HG03558 (cell line): ENCODE data around the gene SNRNP70.
"Not testable (repeated sequence)": the region's sequence is repeated elsewhere in the genome, so short reads cannot be mapped to it uniquely, and the experiment has no call there.

Experiments used
- ATAC-seq: cut with Tn5 transposase; IDR thresholded peaks from one replicate; pipeline ENCODE4 v1.9.1; 2021; ENCODE audit warnings: moderate number of reproducible peaks; ENCODE audit not compliant: unreplicated experiment; ENCODE audit errors: extremely low read depth

Gene SNRNP70

DNA sequence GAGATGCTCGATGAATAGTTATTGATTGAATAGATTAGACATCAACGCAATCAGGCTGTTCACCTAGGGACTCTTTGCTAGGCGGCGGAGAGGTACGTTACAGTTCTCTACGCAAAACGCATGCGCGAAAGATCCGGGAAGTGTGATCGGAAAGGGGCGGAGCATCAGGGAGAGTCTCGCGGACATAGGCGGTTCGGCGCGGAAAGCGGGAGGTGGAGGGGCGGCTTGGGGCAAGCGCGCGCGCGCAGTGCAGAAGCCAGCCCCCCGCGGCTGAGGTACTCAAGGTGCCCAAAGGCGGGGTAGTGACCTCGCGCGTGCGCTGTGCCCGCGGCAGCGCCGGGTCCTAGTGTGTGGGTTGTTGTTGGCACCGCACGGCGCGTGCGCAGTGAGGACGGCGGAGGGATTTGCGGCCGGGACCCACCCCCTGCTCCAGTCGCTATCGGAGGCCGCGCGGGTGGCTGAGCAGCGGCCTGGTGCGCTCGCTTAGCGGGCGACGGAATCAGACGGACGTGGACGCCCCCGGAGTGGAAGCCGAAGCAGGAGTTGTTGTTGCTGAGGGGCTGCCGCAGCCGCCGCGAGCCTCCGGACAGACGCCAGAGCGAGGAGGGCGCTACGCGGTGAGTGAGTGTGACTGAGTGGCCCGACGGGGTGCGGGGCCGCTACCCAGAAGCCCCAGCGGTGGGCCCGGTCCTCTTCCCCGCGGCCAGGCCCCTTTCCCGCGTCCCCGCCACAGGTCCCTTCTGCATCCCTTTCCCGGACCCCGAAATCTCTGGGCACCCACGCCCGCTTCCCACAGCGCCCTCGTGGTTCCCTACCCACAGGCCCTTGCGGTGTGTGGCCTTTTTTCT lies at the start of gene SNRNP70:
SNRNP70 (plus strand) TSS at position 432 of the 848 bp plus-strand sequence. CDS start 964 bp downstream, outside the sequence.
- peak; percentile 78 for ATAC-seq

GRCh38 chr19:49036815-49037214 lies 48.4 kb upstream of the SNRNP70 start, which contains the start of gene CGB1:
Gene CGB1 (minus strand): TSS chr19:49036895. CDS start chr19:49036711, 184 bp downstream.
- ATAC-seq = not testable (repeated sequence)

- not testable (repeated sequence) for ATAC-seq
Observed at GRCh38 chr19:49038111-49038510, 47.1 kb upstream of the SNRNP70 start.

DNA sequence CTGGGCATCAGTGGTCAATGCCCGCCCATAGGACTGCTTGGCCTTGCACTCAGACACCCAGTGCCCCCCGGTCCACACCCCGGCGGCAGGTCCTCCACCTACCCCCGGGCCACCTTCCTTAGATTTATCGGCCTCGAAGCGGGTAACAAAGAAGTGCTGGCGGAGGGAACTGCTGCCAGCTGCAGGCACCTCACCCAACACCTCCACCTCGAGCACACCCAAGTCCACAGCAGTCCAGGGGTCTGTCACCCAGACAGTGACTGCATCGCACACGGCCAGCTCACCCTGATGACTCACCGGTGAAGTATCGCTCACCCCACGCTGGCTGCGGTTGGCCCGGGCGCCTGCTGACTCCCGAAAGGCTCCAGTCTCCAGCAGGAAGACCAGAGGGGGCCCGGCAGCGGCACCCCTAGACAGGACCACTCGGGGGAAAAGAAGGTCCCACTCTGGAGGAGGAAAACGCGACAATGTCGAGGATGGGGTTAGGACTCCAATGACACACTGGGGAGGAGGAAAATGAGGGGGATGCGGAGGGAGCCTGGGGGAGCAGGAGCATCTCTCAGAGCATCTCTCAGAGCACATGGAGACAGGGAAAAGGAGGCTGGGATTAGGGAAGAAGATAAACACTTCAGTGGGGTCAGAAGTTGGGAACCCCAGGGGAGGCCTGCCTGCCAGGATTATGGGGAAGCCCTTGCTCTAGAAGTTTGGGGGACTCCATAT lies 46.5 kb upstream of the SNRNP70 start:
- ATAC-seq = not testable (repeated sequence)

GRCh38 chr19:49039736-49040135 lies 45.5 kb upstream of the SNRNP70 start:
- not testable (repeated sequence) for ATAC-seq

- no peak for ATAC-seq
Observed at GRCh38 chr19:49042177-49042576, 43.1 kb upstream of the SNRNP70 start.

DNA sequence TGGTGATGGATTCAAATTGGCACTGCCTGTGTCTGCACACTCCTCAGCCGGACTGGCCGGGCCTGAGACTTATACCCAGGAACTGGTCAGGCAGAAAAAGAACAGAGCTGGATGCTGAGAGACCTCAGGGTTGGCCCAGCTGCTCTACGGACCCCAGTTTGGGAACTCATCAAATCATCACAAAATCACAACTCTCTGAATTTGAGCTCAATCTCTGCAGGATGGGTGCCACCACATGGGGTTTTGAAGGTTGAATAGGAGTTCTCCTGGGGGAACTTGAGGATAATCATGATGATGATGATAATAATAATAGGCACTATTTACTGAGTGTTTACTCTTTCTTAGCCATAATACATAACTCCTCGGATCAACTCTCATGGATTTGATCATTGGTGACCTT lies 42.6 kb upstream of the SNRNP70 start:
- not testable (repeated sequence) for ATAC-seq

DNA sequence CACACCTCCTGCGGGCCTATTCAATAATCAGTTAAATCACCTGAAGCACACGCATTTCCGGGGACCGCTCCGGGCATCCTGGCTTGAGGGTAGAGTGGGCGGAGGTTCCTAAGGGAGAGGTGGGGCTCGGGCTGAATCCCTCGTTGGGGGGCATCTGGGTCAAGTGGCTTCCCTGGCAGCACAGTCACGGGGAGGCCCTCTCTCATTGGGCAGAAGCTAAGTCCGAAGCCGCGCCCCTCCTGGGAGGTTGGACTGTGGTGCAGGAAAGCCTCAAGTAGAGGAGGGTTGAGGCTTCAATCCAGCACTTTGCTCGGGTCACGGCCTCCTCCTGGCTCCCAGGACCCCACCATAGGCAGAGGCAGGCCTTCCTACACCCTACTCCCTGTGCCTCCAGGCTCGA lies 41.7 kb upstream of the SNRNP70 start, which contains the start of gene CGB5:
CGB5 (plus strand) TSS at position 301 of the 400 bp plus-strand sequence. CDS start 362 bp downstream, outside the sequence.
- ATAC-seq = not testable (repeated sequence)

DNA sequence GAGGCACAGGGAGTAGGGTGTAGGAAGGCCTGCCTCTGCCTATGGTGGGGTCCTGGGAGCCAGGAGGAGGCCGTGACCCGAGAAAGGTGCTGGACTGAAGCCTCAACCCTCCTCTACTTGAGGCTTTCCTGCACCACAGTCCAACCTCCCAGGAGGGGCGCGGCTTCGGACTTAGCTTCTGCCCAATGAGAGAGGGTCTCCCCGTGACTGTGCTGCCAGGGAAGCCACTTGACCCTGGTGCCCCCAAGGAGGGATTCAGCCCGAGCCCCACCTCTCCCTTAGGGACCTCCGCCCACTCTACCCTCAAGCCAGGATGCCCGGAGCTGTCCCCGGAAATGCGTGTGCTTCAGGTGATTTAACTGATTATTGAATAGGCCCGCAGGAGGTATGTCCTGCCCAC lies 36.2 kb upstream of the SNRNP70 start, which contains the start of gene CGB8:
CGB8 (minus strand) TSS at position 101 of the 400 bp plus-strand sequence. CDS start 372 bp downstream, outside the sequence.
- not testable (repeated sequence) for ATAC-seq

DNA sequence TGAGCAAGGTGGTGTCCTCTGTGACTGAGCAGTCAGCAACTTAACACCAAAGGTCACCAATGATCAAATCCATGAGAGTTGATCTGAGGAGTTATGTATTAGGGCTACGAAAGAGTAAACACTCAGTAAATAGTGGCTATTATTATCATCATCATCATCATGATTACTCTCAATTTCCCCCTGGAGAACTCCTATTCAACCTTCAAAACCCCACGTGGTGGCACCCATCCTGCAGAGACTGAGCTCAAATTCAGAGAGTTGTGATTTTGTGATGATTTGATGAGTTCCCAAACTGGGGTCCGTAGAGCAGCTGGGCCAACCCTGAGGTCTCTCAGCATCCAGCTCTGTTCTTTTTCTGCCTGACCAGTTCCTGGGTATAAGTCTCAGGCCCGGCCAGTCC lies 35.4 kb upstream of the SNRNP70 start:
- ATAC-seq = not testable (repeated sequence)

- not testable (repeated sequence) for ATAC-seq
Observed at GRCh38 chr19:49050376-49051033, 34.7 kb upstream of the SNRNP70 start.

GRCh38 chr19:49056101-49056901 lies 28.9 kb upstream of the SNRNP70 start:
- no peak for ATAC-seq

DNA sequence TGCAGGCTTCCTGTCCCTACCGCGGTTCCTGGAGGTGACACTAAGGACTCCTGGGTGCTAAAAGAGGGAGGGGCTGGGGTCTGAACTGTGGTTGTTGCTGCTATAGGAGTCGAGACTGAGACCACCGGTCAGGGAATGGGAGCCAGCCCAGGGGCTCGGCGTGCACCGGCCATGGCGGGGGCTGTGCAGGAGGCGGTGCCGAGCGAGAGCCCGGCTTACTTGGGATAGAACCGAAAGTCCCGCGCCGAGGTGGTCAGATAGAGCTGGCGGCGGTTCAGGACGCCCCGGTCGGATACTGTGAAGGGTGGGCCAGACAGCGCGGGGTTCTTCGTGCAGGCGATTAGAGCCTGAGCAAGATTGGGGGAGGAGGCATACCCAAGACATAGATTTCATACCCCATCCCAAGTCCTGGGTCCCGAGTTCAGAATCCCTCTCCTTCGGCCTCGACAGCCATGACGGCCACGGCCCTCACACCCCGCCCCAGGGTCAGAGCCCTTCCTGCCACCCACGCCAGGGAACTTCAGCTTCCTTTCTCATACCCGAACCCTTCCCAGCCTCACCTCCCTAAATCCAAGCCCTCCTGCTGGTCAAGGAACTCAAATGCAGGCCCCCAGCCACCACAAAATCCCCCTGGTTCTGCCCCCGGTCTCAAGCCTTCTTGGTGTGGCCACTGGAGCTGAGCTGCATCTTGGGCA lies 28.2 kb upstream of the SNRNP70 start:
- ATAC-seq = not testable (repeated sequence)

GRCh38 chr19:49057636-49058234 lies 27.5 kb upstream of the SNRNP70 start, which contains the start of gene CGB7:
Gene CGB7 (minus strand): TSS chr19:49057749. CDS start chr19:49055375, 2,374 bp downstream.
- no peak for ATAC-seq

DNA sequence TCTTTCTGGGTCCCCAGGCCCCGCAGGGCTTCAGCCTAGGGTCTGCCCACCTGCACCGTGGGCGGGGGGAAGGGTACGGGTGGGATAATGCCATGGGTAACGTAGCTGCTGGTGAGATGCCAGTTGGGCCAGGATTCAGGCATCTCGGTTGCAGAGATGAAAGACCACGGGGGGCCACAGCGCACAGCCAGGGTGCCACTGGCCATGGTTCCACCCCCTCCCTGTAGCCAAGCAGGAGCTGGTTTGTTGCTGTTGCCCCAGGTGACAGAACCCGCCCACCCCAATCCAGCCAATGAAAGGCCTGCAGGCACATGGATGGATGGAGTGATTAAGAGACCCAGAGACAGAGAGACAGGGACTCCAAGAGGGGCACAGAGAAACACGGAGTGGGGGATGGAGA lies 26.7 kb upstream of the SNRNP70 start:
- no peak for ATAC-seq

GRCh38 chr19:49059053-49059452 lies 26.2 kb upstream of the SNRNP70 start:
- ATAC-seq = no peak

DNA sequence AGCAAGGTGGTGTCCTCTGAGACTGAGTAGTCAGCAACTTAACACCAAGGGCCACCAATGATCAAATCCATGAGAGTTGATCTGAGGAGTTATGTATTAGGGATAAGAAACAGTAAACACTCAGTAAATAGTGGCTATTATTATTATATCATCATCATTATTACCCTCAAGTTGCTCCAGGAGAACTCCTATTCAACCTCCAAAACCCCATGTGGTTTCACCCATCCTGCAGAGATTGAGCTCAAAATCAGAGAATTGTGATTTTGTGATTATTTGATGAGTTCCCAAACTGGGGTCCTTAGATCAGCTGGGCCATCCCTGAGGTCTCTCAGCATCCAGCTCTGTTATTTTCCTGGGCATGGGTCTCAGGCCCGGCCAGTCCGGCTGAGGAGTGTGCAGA lies 24.3 kb upstream of the SNRNP70 start:
- no peak for ATAC-seq

- ATAC-seq = no peak
Observed at GRCh38 chr19:49061445-49061844, 23.8 kb upstream of the SNRNP70 start.
